Measurements from ENCODE around the gene LRRC36. TPM values are rescaled to one million over a fixed set of nuclear protein-coding genes. Genes with fewer than 3 reads are reported as not detected.

Gene LRRC36
- polyA plus RNA-seq, 1 donor (not counting 4 experiments of a cell fraction or from before 2014, with no cell fraction given): not detected

GRCh38 chr16:67392301-67393059, 65.9 kb downstream of the LRRC36 start:
- Histone ChIP-seq H4K20me1 (ENCODE audit: control insufficient read depth, extremely low read depth, insufficient read depth, low read length) (no peaks in the 10 kb centered on the region), H3K79me2 (ENCODE audit: control insufficient read depth, insufficient read depth, low read length) (no peaks in the 10 kb centered on the region), H3K9me1 (ENCODE audit: control insufficient read depth, extremely low read depth, insufficient read depth, low read length) (no peaks in the 10 kb centered on the region), H2AFZ (ENCODE audit: control insufficient read depth, low read length) (no peak overlapping the region), H3K4me1 (ENCODE audit: control insufficient read depth, extremely low read depth, insufficient read depth, low read length) (peaks cover 19% of the 10 kb centered on the region), H3K4me2 (ENCODE audit: control insufficient read depth, extremely low read depth, insufficient read depth, low read depth, low read length) (peak overlapping the region; percentile 71), H3K9me3 (ENCODE audit: control insufficient read depth, low read depth, low read length) (no peaks in the 10 kb centered on the region), H3K27ac (ENCODE audit: control insufficient read depth, insufficient read depth, low read length) (no peak overlapping the region), H3K36me3 (ENCODE audit: control insufficient read depth in 2 of 2, extremely low read depth in 1 of 2, insufficient read depth in 2 of 2, low read length in 2 of 2) (no peaks in the 10 kb centered on the region), H3K9ac (ENCODE audit: control insufficient read depth, extremely low read depth, insufficient read depth, low read length) (no peak overlapping the region), H3K27me3 (ENCODE audit: control insufficient read depth, extremely low read depth, insufficient read depth, low read length) (peaks cover 25% of the 10 kb centered on the region), H3K4me3 (ENCODE audit: control insufficient read depth in 2 of 3, extremely low read depth in 1 of 3, insufficient read depth in 2 of 3, low read depth in 1 of 3, low read length in 3 of 3) (no peak overlapping the region)
- no peak for TF ChIP-seq EZH2 (IDR thresholded peaks at IDR 0.05; ENCODE audit: low read length)
- no peak for TF ChIP-seq CTCF (optimal IDR thresholded peaks at IDR 0.05 in 1 of 3, IDR thresholded peaks at IDR 0.05 in 1 of 3, conservative IDR thresholded peaks at IDR 0.05 in 1 of 3; ENCODE audit: extremely low read depth in 1 of 3, insufficient read depth in 2 of 3, low read length in 3 of 3)
- no peak for FAIRE-seq
- no peak for DNase-seq (ENCODE audit: low read depth, low spot score)
- dilution Hi-C loops (cut with MboI; ENCODE audit: extremely low pct_ligation_motif_present, low sequenced_read_pairs): no loop called here

GRCh38 chr16:67393111-67393787, 66.6 kb downstream of the LRRC36 start, which contains the start of gene TPPP3:
TSS of gene TPPP3 (minus strand) at chr16:67393498. CDS start at chr16:67391111, 2,387 bp downstream.
- H2AFZ ChIP-seq (ENCODE audit: control insufficient read depth, low read length): peak within 1 kb of the TSS; percentile 33
- no peak within 1 kb of the TSS for H3K27ac ChIP-seq (ENCODE audit: control insufficient read depth, insufficient read depth, low read length)
- DNase-seq (ENCODE audit: low read depth, low spot score) (no peak), FAIRE-seq (no peak)
- H3K36me3 ChIP-seq (ENCODE audit: control insufficient read depth in 2 of 2, extremely low read depth in 1 of 2, insufficient read depth in 2 of 2, low read length in 2 of 2): no peaks in the 10 kb centered on the region
- no peaks in the 10 kb centered on the region for H3K9me3 ChIP-seq (ENCODE audit: control insufficient read depth, low read depth, low read length)
- H3K79me2 ChIP-seq (ENCODE audit: control insufficient read depth, insufficient read depth, low read length): no peaks in the 10 kb centered on the region
- no peak for TF ChIP-seq EZH2 (IDR thresholded peaks at IDR 0.05; ENCODE audit: low read length)
- peak; percentile 54 to 73 (median 56) for TF ChIP-seq CTCF (optimal IDR thresholded peaks at IDR 0.05 in 1 of 3, IDR thresholded peaks at IDR 0.05 in 1 of 3, conservative IDR thresholded peaks at IDR 0.05 in 1 of 3; ENCODE audit: extremely low read depth in 1 of 3, insufficient read depth in 2 of 3, low read length in 3 of 3)
- H3K27me3 ChIP-seq (ENCODE audit: control insufficient read depth, extremely low read depth, insufficient read depth, low read length): peaks cover 25% of the 10 kb centered on the region
- H3K9ac ChIP-seq (ENCODE audit: control insufficient read depth, extremely low read depth, insufficient read depth, low read length): peak within 1 kb of the TSS; percentile 22
- H3K9me1 ChIP-seq (ENCODE audit: control insufficient read depth, extremely low read depth, insufficient read depth, low read length): no peaks in the 10 kb centered on the region
- dilution Hi-C loops (cut with MboI; ENCODE audit: extremely low pct_ligation_motif_present, low sequenced_read_pairs): no loop called here
- H4K20me1 ChIP-seq (ENCODE audit: control insufficient read depth, extremely low read depth, insufficient read depth, low read length): no peaks in the 10 kb centered on the region
- H3K4me3 ChIP-seq (ENCODE audit: control insufficient read depth in 2 of 3, extremely low read depth in 1 of 3, insufficient read depth in 2 of 3, low read depth in 1 of 3, low read length in 3 of 3): no peak within 1 kb of the TSS
- peaks cover 26% of the 10 kb centered on the region for H3K4me1 ChIP-seq (ENCODE audit: control insufficient read depth, extremely low read depth, insufficient read depth, low read length)
- H3K4me2 ChIP-seq (ENCODE audit: control insufficient read depth, extremely low read depth, insufficient read depth, low read depth, low read length): peak within 1 kb of the TSS; percentile 71

Measured in keratinocyte (primary cell).